ENCODE results near the gene CLDN15. TPM values are rescaled to one million over a fixed set of nuclear protein-coding genes. Genes with fewer than 3 reads are reported as not detected.

Gene CLDN15, protein sequence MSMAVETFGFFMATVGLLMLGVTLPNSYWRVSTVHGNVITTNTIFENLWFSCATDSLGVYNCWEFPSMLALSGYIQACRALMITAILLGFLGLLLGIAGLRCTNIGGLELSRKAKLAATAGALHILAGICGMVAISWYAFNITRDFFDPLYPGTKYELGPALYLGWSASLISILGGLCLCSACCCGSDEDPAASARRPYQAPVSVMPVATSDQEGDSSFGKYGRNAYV
- total RNA-seq (27.2 and 31.1 TPM in 2 replicates), polyA plus RNA-seq (36.4 and 42.1 TPM in 2 replicates), polyA minus RNA-seq (9.4 and 11.9 TPM in 2 replicates)
- total RNA-seq (2013), result 11.0 TPM

DNA sequence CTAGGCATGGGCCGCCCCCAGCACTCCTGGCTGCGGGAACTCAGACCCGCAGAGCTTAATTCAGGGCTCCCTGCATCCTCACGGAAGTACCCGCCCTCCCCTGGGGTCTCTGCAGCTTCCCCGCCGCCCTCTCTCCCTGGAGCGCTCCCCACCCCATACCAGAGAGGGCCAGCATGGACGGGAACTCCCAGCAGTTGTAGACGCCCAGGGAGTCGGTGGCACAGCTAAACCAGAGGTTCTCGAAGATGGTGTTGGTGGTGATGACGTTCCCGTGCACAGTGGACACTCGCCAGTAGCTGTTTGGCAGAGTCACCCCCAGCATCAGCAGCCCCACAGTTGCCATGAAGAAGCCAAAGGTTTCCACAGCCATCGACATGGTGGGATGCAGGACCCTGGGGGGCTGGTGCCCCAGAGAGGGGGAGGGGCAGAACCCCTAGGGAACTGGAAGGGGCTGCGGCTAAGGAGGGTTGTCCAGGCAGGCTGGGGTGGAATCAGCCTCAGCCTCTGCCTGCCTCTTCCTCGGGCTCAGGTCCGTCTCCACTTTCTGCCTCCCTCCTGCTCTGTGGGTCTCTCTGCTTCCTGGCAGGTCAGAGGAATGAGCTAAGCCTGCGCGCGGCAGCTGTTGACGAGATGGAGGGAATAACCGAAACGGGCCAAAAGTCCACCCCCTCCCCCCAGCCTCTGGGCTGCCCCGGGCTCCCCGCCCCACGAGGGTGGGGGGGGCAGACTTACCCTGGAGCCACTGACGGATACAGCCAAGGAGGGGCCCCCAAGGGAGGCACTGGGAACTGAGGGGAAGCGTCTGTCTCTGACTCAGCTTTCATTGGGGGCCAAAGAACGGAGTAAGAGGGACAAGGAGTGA lies at the start of gene CLDN15:
CLDN15 (minus strand) TSS at position 597 of the 862 bp plus-strand sequence; CDS start at position 376, 221 bp downstream.
- ChIA-PET CTCF (interaction anchor here (0.6 to 1.3 kb wide), 4 partner anchors 14 to 94 kb away, joined by 3 to 5 read pairs (median 4); no protein-coding TSS in a partner anchor), POLR2A (interaction anchor here (1.2 kb wide), 1 partner anchor 19 kb away, joined by 3 read pairs; the partner anchor contains the start of gene ZNHIT1)
- Histone ChIP-seq H3K4me3 (ENCODE audit: control extremely low read depth in 1 of 5, extremely low read depth in 1 of 5, insufficient read depth in 1 of 5, low read depth in 2 of 5, low read length in 4 of 5) (no peak within 1 kb of the TSS), H3K4me2 (replicated peaks; ENCODE audit: low read depth, low read length, poor library complexity, severe bottlenecking) (peak within 1 kb of the TSS; percentile 10), H3K27me3 (replicated peaks in 1 of 4; ENCODE audit: control extremely low read depth in 1 of 4, control insufficient read depth in 3 of 4, insufficient read depth in 4 of 4, low read length in 3 of 4) (no peaks in the 10 kb centered on the region), H3K4me1 (ENCODE audit: control insufficient read depth in 2 of 2, insufficient read depth in 2 of 2, low read length in 2 of 2) (peaks cover 0 to 13% of the 10 kb centered on the region in 2 donors), H3K79me2 (ENCODE audit: control insufficient read depth, insufficient read depth, low read length) (peaks cover 37% of the 10 kb centered on the region), H3K27ac (ENCODE audit: low read length in 2 of 2) (no peak within 1 kb of the TSS), H3K9me3 (ENCODE audit: control extremely low read depth in 1 of 3, control insufficient read depth in 2 of 3, insufficient read depth in 1 of 3, low read length in 2 of 3) (no peaks in the 10 kb centered on the region), H4K20me1 (ENCODE audit: control insufficient read depth, insufficient read depth, low read length, poor library complexity, severe bottlenecking) (peaks cover 62% of the 10 kb centered on the region), H3K36me3 (replicated peaks in 1 of 2; ENCODE audit: control extremely low read depth in 1 of 2, control insufficient read depth in 1 of 2, extremely low read depth in 1 of 2, insufficient read depth in 2 of 2, low read length in 1 of 2) (peaks cover 0 to 19% of the 10 kb centered on the region in 2 experiments), H3K9ac (ENCODE audit: low read length) (no peak within 1 kb of the TSS), H2AFZ (ENCODE audit: insufficient read depth, low read depth, low read length, poor library complexity, severe bottlenecking) (no peak within 1 kb of the TSS)
- Mint-ChIP-seq H3K4me1 (peaks cover 8% of the 10 kb centered on the region), H3K4me3 (no peak within 1 kb of the TSS), H3K9me3 (ENCODE audit: insufficient read depth) (no peaks in the 10 kb centered on the region), H3K27ac (no peak within 1 kb of the TSS), H3K27me3 (no peaks in the 10 kb centered on the region)
- ATAC-seq (ENCODE audit: low read depth) (peak; percentile 31), DNase-seq (no peak)
- TF ChIP-seq, protein P1, sequence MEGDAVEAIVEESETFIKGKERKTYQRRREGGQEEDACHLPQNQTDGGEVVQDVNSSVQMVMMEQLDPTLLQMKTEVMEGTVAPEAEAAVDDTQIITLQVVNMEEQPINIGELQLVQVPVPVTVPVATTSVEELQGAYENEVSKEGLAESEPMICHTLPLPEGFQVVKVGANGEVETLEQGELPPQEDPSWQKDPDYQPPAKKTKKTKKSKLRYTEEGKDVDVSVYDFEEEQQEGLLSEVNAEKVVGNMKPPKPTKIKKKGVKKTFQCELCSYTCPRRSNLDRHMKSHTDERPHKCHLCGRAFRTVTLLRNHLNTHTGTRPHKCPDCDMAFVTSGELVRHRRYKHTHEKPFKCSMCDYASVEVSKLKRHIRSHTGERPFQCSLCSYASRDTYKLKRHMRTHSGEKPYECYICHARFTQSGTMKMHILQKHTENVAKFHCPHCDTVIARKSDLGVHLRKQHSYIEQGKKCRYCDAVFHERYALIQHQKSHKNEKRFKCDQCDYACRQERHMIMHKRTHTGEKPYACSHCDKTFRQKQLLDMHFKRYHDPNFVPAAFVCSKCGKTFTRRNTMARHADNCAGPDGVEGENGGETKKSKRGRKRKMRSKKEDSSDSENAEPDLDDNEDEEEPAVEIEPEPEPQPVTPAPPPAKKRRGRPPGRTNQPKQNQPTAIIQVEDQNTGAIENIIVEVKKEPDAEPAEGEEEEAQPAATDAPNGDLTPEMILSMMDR (IDR thresholded peaks at IDR 0.05), result no peak
- TF ChIP-seq EZH2 (IDR thresholded peaks at IDR 0.05; ENCODE audit: borderline replicate concordance, insufficient read depth, low read depth, low read length, poor library complexity, severe bottlenecking), result no peak
- intact Hi-C loops (cut with micrococcal nuclease), result no loop called here
- WGBS (ENCODE audit: insufficient coverage), result 31% methylated on average over 26 of the region's 31 CpGs

Data from B cell (primary cell).